H9 (cell line): ENCODE results near the gene LRFN2. TPM values are rescaled to one million over a fixed set of nuclear protein-coding genes. Genes with fewer than 3 reads are reported as not detected.

Experiments used
- DNase-seq: peaks from one replicate; pipeline ENCODE4 v3.0.0-alpha.2; 2017
- H2AFZ ChIP-seq: one replicate; pipeline ENCODE4 v1.6.1; 2013; ENCODE audit warnings: mild to moderate bottlenecking, low read length, control low read depth, moderate library complexity
- H2AK5ac ChIP-seq: 2 replicates; pipeline ENCODE4 v1.6.1; 2013; ENCODE audit warnings: low read length, control low read depth, mixed read lengths; ENCODE audit not compliant: insufficient read length
- H2BK120ac ChIP-seq: one replicate; pipeline ENCODE4 v1.6.1; 2013; ENCODE audit warnings: low read depth, mild to moderate bottlenecking, low read length, control low read depth, inconsistent platforms; ENCODE audit not compliant: poor library complexity, severe bottlenecking
- H2BK12ac ChIP-seq: 2 replicates; pipeline ENCODE4 v1.6.1; 2013; ENCODE audit warnings: low read length, control low read depth, mixed read lengths, low read depth; ENCODE audit not compliant: insufficient read length
- H2BK15ac ChIP-seq: 2 replicates; pipeline ENCODE4 v1.6.1; 2013; ENCODE audit warnings: low read depth, low read length, control low read depth
- H2BK20ac ChIP-seq: one replicate; pipeline ENCODE4 v1.6.1; 2013; ENCODE audit warnings: low read depth, mild to moderate bottlenecking, low read length, control low read depth, inconsistent platforms; ENCODE audit not compliant: poor library complexity, severe bottlenecking
- H2BK5ac ChIP-seq: 2 replicates; pipeline ENCODE4 v1.6.1; 2013; ENCODE audit warnings: low read length, control low read depth, mixed read lengths; ENCODE audit not compliant: insufficient read length
- H3K14ac ChIP-seq: 2 replicates; pipeline ENCODE4 v1.6.1; 2013; ENCODE audit warnings: low read length, control low read depth; ENCODE audit not compliant: insufficient read depth
- H3K18ac ChIP-seq: 2 replicates; pipeline ENCODE4 v1.6.1; 2013; ENCODE audit warnings: low read depth, mild to moderate bottlenecking, mixed read lengths, low read length, control low read depth; ENCODE audit not compliant: insufficient read length
- H3K23ac ChIP-seq: 2 replicates; pipeline ENCODE4 v1.6.1; 2013; ENCODE audit warnings: low read length, control low read depth, mixed read lengths, low read depth; ENCODE audit not compliant: insufficient read length
- H3K23me2 ChIP-seq: 2 replicates; pipeline ENCODE4 v1.6.1; 2013; ENCODE audit warnings: low read depth, mild to moderate bottlenecking, mixed read lengths, low read length, control low read depth; ENCODE audit not compliant: insufficient read length, poor library complexity, severe bottlenecking
- H3K27ac ChIP-seq: 2 replicates; pipeline ENCODE4 v1.5.1; 2013; ENCODE audit warnings: low read length, control low read depth, mixed read lengths, low read depth; ENCODE audit not compliant: insufficient read length
- H3K27me3 ChIP-seq: 2 replicates; pipeline ENCODE4 v1.6.1; 2013; ENCODE audit warnings: low read length, control low read depth, inconsistent platforms; ENCODE audit not compliant: insufficient read depth
- H3K4ac ChIP-seq: 2 replicates; pipeline ENCODE4 v1.6.1; 2013; ENCODE audit warnings: low read depth, mild to moderate bottlenecking, control low read depth, inconsistent platforms, low read length, moderate library complexity
- H3K4me1 ChIP-seq: 2 replicates; pipeline ENCODE4 v1.6.1; 2013; ENCODE audit warnings: low read length, control low read depth, inconsistent platforms; ENCODE audit not compliant: insufficient read depth
- H3K4me2 ChIP-seq: 2 replicates; pipeline ENCODE4 v1.6.1; 2013; ENCODE audit warnings: low read length, control low read depth, mixed read lengths; ENCODE audit not compliant: insufficient read length, insufficient read depth
- H3K56ac ChIP-seq: 2 replicates; pipeline ENCODE4 v1.6.1; 2013; ENCODE audit warnings: low read depth, mild to moderate bottlenecking, mixed read lengths, low read length, control low read depth; ENCODE audit not compliant: insufficient read length
- H3K79me1 ChIP-seq: 2 replicates; pipeline ENCODE4 v1.6.1; 2013; ENCODE audit warnings: low read depth, mild to moderate bottlenecking, moderate library complexity, low read length, control low read depth, inconsistent platforms; ENCODE audit not compliant: insufficient read depth, poor library complexity, severe bottlenecking
- H3K79me2 ChIP-seq: 2 replicates; pipeline ENCODE4 v1.6.1; 2013; ENCODE audit warnings: low read length, control low read depth, inconsistent platforms; ENCODE audit not compliant: insufficient read depth
- H3K9ac ChIP-seq: 2 replicates; pipeline ENCODE4 v1.6.1; 2013; ENCODE audit warnings: low read length, control low read depth, mixed read lengths; ENCODE audit not compliant: insufficient read length; ENCODE audit errors: extremely low read depth
- H3K9me3 ChIP-seq: one replicate; pipeline ENCODE4 v1.6.1; 2013; ENCODE audit warnings: low read depth, low read length, inconsistent platforms; ENCODE audit not compliant: control insufficient read depth
- H3T11ph ChIP-seq: one replicate; pipeline ENCODE4 v1.6.1; 2013; ENCODE audit warnings: mild to moderate bottlenecking, low read length, control low read depth, inconsistent platforms
- H4K20me1 ChIP-seq: one replicate; pipeline ENCODE4 v1.6.1; 2013; ENCODE audit not compliant: control insufficient read depth, insufficient read length, insufficient read depth
- H4K5ac ChIP-seq: 2 replicates; pipeline ENCODE4 v1.6.1; 2013; ENCODE audit warnings: low read depth, mild to moderate bottlenecking, mixed read lengths, low read length, control low read depth; ENCODE audit not compliant: insufficient read length
- H4K8ac ChIP-seq: replicated peaks from 2 replicates; pipeline ENCODE4 v1.6.1; 2013; ENCODE audit warnings: low read length, control low read depth, mixed read lengths, low read depth; ENCODE audit not compliant: insufficient read length
- H4K91ac ChIP-seq: 2 replicates; pipeline ENCODE4 v1.6.1; 2013; ENCODE audit warnings: low read depth, mild to moderate bottlenecking, moderate library complexity, mixed read lengths, low read length, control low read depth; ENCODE audit not compliant: insufficient read length
- H3K27ac Mint-ChIP-seq, 3 experiments: 2 replicates in 2 of 3; 3 replicates in 1 of 3; pipeline ENCODE4 v1.8.0; 2020 to 2021; ENCODE audit warnings: mixed read lengths in 3 of 3, mild to moderate bottlenecking in 1 of 3, moderate library complexity in 1 of 3
- H3K27me3 Mint-ChIP-seq: 2 replicates; pipeline ENCODE4 v1.8.0; 2021; ENCODE audit warnings: low read depth, mild to moderate bottlenecking, moderate library complexity, mixed read lengths
- H3K36me3 Mint-ChIP-seq, 3 experiments: 2 replicates in 2 of 3; 3 replicates in 1 of 3; pipeline ENCODE4 v1.8.0; 2020 to 2021; ENCODE audit warnings: low read depth in 3 of 3, mixed read lengths in 3 of 3; ENCODE audit not compliant: insufficient read depth in 1 of 3
- H3K4me1 Mint-ChIP-seq, 2 experiments: 2 replicates each; pipeline ENCODE4 v1.8.0; 2020; ENCODE audit warnings: mixed read lengths in 2 of 2
- H3K4me3 Mint-ChIP-seq, 2 experiments: 2 replicates in 1 of 2; 3 replicates in 1 of 2; pipeline ENCODE4 v1.8.0; 2020 to 2021; ENCODE audit warnings: mild to moderate bottlenecking in 2 of 2, mixed read lengths in 2 of 2, moderate library complexity in 1 of 2
- H3K9me3 Mint-ChIP-seq, 2 experiments: 2 replicates in 1 of 2; 3 replicates in 1 of 2; pipeline ENCODE4 v1.8.0; 2020; ENCODE audit warnings: mild to moderate bottlenecking in 2 of 2, mixed read lengths in 2 of 2, moderate library complexity in 1 of 2
- WGBS: extraction: QIAGEN DNeasy Blood & Tissue Kit; methylation state at CpG from one replicate; pipeline ENCODE4 v1.1.7; 2013; ENCODE audit warnings: missing lambda C conversion rate, low lambda C conversion rate, mixed read lengths; ENCODE audit not compliant: insufficient read length; ENCODE audit errors: extremely low coverage; 5-methylcytosine and 5-hydroxymethylcytosine counted together
- total RNA-seq: library from RNA; stranded (reverse); gene quantifications from 2 replicates; pipeline ENCODE4 v1.2.1, GENCODE V29; 2021
- TF ChIP-seq, protein P1 (sequence below): fragments of 200-600 bp; sonication (generic); conservative IDR thresholded peaks from 3 replicates; pipeline ENCODE4 v1.8.0; 2021; ENCODE audit warnings: antibody characterized with exemption, mild to moderate bottlenecking

The LRFN2 gene
- total RNA-seq, 1 experiment from 2014 or later: 0.11 TPM

- Mint-ChIP-seq H3K27ac (no peak overlapping the region), H3K27me3 (peaks cover 5% of the 10 kb centered on the region), H3K36me3 (no peaks in the 10 kb centered on the region), H3K9me3 (no peaks in the 10 kb centered on the region), H3K4me3 (no peak overlapping the region), H3K4me1 (peaks cover 0 to under 1% of the 10 kb centered on the region in 2 experiments; a peak in 2 of 4 replicates)
- Histone ChIP-seq H3K27ac (no peak overlapping the region), H2AFZ (no peak overlapping the region), H3K23ac (no peak overlapping the region), H3K9ac (no peak overlapping the region), H4K8ac (no peak overlapping the region), H2BK12ac (no peak overlapping the region), H3K79me2 (no peaks in the 10 kb centered on the region), H3K23me2 (peaks cover 5% of the 10 kb centered on the region), H3K4me2 (no peak overlapping the region), H2BK120ac (no peak overlapping the region), H3K79me1 (no peaks in the 10 kb centered on the region), H4K91ac (no peak overlapping the region), H4K20me1 (no peaks in the 10 kb centered on the region), H2BK15ac (no peak overlapping the region), H3K27me3 (no peaks in the 10 kb centered on the region), H2AK5ac (no peak overlapping the region), H3K18ac (no peak overlapping the region), H3K56ac (no peak overlapping the region), H3T11ph (no peak overlapping the region), H3K4ac (no peak overlapping the region), H3K4me1 (no peaks in the 10 kb centered on the region), H4K5ac (no peak overlapping the region), H3K9me3 (no peaks in the 10 kb centered on the region), H3K14ac (no peak overlapping the region), H2BK5ac (no peak overlapping the region), H2BK20ac (no peak overlapping the region)
- TF ChIP-seq, protein P1, sequence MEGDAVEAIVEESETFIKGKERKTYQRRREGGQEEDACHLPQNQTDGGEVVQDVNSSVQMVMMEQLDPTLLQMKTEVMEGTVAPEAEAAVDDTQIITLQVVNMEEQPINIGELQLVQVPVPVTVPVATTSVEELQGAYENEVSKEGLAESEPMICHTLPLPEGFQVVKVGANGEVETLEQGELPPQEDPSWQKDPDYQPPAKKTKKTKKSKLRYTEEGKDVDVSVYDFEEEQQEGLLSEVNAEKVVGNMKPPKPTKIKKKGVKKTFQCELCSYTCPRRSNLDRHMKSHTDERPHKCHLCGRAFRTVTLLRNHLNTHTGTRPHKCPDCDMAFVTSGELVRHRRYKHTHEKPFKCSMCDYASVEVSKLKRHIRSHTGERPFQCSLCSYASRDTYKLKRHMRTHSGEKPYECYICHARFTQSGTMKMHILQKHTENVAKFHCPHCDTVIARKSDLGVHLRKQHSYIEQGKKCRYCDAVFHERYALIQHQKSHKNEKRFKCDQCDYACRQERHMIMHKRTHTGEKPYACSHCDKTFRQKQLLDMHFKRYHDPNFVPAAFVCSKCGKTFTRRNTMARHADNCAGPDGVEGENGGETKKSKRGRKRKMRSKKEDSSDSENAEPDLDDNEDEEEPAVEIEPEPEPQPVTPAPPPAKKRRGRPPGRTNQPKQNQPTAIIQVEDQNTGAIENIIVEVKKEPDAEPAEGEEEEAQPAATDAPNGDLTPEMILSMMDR: no peak
- no peak for DNase-seq
- WGBS: no CpG with 5 or more reads among the region's 12 CpGs
Observed at GRCh38 chr6:40505191-40505810, 81.9 kb downstream of the LRFN2 start.
